Measurements from ENCODE around the gene PRKRIP1.

The PRKRIP1 gene, protein sequence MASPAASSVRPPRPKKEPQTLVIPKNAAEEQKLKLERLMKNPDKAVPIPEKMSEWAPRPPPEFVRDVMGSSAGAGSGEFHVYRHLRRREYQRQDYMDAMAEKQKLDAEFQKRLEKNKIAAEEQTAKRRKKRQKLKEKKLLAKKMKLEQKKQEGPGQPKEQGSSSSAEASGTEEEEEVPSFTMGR

DNA sequence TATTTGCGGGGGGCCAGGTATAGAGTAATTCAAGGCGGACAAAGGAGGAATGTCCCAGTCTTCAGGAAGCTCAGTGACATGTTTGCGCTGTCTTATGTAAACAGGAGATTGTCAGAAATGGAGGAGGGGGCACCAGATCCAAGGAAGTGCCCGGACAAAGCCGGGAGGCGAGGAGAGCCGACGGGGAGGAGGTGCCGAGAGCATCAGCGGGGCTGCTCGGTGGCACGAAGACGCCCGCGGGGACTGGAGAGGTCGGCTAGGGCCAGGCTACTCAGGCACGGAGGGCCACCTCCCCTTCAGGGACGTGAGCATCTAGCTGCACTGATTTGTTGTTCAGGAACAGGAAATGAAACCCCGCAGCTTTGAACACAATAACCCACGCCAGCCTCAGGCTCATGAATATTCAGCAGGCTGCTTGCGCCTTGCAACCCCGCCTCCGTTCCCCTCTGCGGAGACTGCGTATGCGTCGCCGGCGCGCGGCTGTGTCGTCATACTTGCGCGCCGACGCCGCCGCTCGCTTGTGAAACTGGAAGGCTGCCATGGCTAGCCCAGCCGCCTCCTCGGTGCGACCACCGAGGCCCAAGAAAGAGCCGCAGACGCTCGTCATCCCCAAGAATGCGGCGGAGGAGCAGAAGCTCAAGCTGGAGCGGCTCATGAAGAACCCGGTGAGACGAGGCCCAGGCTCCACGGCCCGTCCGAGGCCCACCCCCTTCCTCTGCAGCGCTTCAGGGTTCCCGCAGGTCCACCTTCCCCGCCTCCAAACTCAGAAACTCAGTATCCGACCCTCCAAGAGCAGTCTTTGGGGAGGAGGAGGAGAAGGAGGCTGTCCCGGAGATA, at the start of gene PRKRIP1:
Gene PRKRIP1 (plus strand): TSS at position 491 of the 837 bp plus-strand sequence. CDS start 49 bp downstream, at position 540.
- peak within 1 kb of the TSS; percentile 59 for H3K27ac ChIP-seq (ENCODE audit: extremely low read depth, low read depth, low read length)
- H3K4me1 ChIP-seq (ENCODE audit: control insufficient read depth, insufficient read depth, low read length), result no peaks in the 10 kb centered on the region
- peaks cover 24 to 45% of the 10 kb centered on the region in 2 experiments for H3K36me3 ChIP-seq (ENCODE audit: control insufficient read depth in 2 of 2, insufficient read depth in 1 of 2, low read length in 2 of 2)
- peak within 1 kb of the TSS; percentile 91 for H3K4me3 ChIP-seq (ENCODE audit: low read depth, low read length)
- ChIA-PET CTCF (interaction anchor here (0.7 to 2.1 kb wide), 4 partner anchors 38 to 123 kb away, joined by 3 to 7 read pairs (median 4); no protein-coding TSS in a partner anchor), POLR2A (interaction anchor here (0.8 to 1.3 kb wide), 6 partner anchors 9 to 117 kb away, joined by 3 to 7 read pairs (median 4); partner anchors contain the start of gene ALKBH4)
- no peaks in the 10 kb centered on the region for H3K9me3 ChIP-seq (ENCODE audit: control insufficient read depth, insufficient read depth, low read depth, low read length)
- TF ChIP-seq KLF10 (tag by site-specific recombination; IDR thresholded peaks at IDR 0.05) (no peak), ZNF19 (tag by site-specific recombination; IDR thresholded peaks at IDR 0.05; ENCODE audit: low read depth) (no peak), ZNF677 (tag by site-specific recombination; IDR thresholded peaks at IDR 0.05) (no peak), ZNF571 (tag by site-specific recombination; IDR thresholded peaks at IDR 0.05) (no peak), ZNF658 (tag by site-specific recombination; IDR thresholded peaks at IDR 0.05) (no peak), ZNF610 (tag by site-specific recombination; IDR thresholded peaks at IDR 0.05; ENCODE audit: borderline replicate concordance) (no peak; the same call in 1 of the 2 replicates), GFI1B (tag by site-specific recombination; IDR thresholded peaks at IDR 0.05) (peak; percentile 80; the same call in 1 of the 2 replicates), ZNF140 (tag by site-specific recombination; IDR thresholded peaks at IDR 0.05) (no peak), ZNF335 (tag by site-specific recombination; conservative IDR thresholded peaks at IDR 0.05) (peak; percentile 79), ZNF133 (tag by site-specific recombination; IDR thresholded peaks at IDR 0.05) (no peak), SP2 (tag by site-specific recombination; IDR thresholded peaks at IDR 0.05) (peak; percentile 82), ZNF114 (tag by site-specific recombination; IDR thresholded peaks at IDR 0.05) (no peak), GLIS1 (tag by site-specific recombination; IDR thresholded peaks at IDR 0.05) (peak; percentile 94), ZIC2 (tag by site-specific recombination; IDR thresholded peaks at IDR 0.05) (peak; percentile 76), ZFHX2 (tag by site-specific recombination; conservative IDR thresholded peaks at IDR 0.05) (no peak; the same call in 1 of the 2 replicates), ZNF146 (tag by site-specific recombination; IDR thresholded peaks at IDR 0.05) (0 out of 2 replicates have a peak, but pooled peaks have one; percentile 9), ZNF830 (tag by site-specific recombination; IDR thresholded peaks at IDR 0.05; ENCODE audit: low read depth) (no peak), ZEB2 (tag by site-specific recombination; IDR thresholded peaks at IDR 0.05) (peak; percentile 44; the same call in 1 of the 2 replicates), ZNF660 (tag by site-specific recombination; IDR thresholded peaks at IDR 0.05) (peak; percentile 68; the same call in 1 of the 2 replicates), YY2 (tag by site-specific recombination; IDR thresholded peaks at IDR 0.05) (no peak), BCL11B (tag by site-specific recombination; IDR thresholded peaks at IDR 0.05; ENCODE audit: low read depth) (no peak)
- TF ChIP-seq, protein P1, sequence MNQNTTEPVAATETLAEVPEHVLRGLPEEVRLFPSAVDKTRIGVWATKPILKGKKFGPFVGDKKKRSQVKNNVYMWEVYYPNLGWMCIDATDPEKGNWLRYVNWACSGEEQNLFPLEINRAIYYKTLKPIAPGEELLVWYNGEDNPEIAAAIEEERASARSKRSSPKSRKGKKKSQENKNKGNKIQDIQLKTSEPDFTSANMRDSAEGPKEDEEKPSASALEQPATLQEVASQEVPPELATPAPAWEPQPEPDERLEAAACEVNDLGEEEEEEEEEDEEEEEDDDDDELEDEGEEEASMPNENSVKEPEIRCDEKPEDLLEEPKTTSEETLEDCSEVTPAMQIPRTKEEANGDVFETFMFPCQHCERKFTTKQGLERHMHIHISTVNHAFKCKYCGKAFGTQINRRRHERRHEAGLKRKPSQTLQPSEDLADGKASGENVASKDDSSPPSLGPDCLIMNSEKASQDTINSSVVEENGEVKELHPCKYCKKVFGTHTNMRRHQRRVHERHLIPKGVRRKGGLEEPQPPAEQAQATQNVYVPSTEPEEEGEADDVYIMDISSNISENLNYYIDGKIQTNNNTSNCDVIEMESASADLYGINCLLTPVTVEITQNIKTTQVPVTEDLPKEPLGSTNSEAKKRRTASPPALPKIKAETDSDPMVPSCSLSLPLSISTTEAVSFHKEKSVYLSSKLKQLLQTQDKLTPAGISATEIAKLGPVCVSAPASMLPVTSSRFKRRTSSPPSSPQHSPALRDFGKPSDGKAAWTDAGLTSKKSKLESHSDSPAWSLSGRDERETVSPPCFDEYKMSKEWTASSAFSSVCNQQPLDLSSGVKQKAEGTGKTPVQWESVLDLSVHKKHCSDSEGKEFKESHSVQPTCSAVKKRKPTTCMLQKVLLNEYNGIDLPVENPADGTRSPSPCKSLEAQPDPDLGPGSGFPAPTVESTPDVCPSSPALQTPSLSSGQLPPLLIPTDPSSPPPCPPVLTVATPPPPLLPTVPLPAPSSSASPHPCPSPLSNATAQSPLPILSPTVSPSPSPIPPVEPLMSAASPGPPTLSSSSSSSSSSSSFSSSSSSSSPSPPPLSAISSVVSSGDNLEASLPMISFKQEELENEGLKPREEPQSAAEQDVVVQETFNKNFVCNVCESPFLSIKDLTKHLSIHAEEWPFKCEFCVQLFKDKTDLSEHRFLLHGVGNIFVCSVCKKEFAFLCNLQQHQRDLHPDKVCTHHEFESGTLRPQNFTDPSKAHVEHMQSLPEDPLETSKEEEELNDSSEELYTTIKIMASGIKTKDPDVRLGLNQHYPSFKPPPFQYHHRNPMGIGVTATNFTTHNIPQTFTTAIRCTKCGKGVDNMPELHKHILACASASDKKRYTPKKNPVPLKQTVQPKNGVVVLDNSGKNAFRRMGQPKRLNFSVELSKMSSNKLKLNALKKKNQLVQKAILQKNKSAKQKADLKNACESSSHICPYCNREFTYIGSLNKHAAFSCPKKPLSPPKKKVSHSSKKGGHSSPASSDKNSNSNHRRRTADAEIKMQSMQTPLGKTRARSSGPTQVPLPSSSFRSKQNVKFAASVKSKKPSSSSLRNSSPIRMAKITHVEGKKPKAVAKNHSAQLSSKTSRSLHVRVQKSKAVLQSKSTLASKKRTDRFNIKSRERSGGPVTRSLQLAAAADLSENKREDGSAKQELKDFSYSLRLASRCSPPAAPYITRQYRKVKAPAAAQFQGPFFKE (tag by site-specific recombination; IDR thresholded peaks at IDR 0.05; ENCODE audit: borderline replicate concordance), result no peak
- TF ChIP-seq, protein P2, sequence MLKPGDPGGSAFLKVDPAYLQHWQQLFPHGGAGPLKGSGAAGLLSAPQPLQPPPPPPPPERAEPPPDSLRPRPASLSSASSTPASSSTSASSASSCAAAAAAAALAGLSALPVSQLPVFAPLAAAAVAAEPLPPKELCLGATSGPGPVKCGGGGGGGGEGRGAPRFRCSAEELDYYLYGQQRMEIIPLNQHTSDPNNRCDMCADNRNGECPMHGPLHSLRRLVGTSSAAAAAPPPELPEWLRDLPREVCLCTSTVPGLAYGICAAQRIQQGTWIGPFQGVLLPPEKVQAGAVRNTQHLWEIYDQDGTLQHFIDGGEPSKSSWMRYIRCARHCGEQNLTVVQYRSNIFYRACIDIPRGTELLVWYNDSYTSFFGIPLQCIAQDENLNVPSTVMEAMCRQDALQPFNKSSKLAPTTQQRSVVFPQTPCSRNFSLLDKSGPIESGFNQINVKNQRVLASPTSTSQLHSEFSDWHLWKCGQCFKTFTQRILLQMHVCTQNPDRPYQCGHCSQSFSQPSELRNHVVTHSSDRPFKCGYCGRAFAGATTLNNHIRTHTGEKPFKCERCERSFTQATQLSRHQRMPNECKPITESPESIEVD (tag by site-specific recombination; IDR thresholded peaks at IDR 0.05), result no peak
- TF ChIP-seq, protein P3, sequence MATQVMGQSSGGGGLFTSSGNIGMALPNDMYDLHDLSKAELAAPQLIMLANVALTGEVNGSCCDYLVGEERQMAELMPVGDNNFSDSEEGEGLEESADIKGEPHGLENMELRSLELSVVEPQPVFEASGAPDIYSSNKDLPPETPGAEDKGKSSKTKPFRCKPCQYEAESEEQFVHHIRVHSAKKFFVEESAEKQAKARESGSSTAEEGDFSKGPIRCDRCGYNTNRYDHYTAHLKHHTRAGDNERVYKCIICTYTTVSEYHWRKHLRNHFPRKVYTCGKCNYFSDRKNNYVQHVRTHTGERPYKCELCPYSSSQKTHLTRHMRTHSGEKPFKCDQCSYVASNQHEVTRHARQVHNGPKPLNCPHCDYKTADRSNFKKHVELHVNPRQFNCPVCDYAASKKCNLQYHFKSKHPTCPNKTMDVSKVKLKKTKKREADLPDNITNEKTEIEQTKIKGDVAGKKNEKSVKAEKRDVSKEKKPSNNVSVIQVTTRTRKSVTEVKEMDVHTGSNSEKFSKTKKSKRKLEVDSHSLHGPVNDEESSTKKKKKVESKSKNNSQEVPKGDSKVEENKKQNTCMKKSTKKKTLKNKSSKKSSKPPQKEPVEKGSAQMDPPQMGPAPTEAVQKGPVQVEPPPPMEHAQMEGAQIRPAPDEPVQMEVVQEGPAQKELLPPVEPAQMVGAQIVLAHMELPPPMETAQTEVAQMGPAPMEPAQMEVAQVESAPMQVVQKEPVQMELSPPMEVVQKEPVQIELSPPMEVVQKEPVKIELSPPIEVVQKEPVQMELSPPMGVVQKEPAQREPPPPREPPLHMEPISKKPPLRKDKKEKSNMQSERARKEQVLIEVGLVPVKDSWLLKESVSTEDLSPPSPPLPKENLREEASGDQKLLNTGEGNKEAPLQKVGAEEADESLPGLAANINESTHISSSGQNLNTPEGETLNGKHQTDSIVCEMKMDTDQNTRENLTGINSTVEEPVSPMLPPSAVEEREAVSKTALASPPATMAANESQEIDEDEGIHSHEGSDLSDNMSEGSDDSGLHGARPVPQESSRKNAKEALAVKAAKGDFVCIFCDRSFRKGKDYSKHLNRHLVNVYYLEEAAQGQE (tag by site-specific recombination; IDR thresholded peaks at IDR 0.05), result no peak
- TF ChIP-seq, protein P4, sequence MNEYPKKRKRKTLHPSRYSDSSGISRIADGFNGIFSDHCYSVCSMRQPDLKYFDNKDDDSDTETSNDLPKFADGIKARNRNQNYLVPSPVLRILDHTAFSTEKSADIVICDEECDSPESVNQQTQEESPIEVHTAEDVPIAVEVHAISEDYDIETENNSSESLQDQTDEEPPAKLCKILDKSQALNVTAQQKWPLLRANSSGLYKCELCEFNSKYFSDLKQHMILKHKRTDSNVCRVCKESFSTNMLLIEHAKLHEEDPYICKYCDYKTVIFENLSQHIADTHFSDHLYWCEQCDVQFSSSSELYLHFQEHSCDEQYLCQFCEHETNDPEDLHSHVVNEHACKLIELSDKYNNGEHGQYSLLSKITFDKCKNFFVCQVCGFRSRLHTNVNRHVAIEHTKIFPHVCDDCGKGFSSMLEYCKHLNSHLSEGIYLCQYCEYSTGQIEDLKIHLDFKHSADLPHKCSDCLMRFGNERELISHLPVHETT (tag by site-specific recombination; IDR thresholded peaks at IDR 0.05), result no peak
